Astrocyte (in vitro differentiated cells and primary cell): Measurements from ENCODE around the gene CAMKMT. TPM values are rescaled to one million over a fixed set of nuclear protein-coding genes. Genes with fewer than 3 reads are reported as not detected.

Experiments
- DNase-seq: peaks from one replicate; pipeline ENCODE4 v3.0.0-alpha.2; 2010; ENCODE audit warnings: low read depth
- FAIRE-seq: peaks from 2 replicates; lab custom pipeline; 2011; peaks lifted over from hg19 to GRCh38; lab: Jason Lieb, UNC
- H2AFZ ChIP-seq: 2 replicates; pipeline ENCODE4 v1.6.0; 2012; ENCODE audit warnings: low read depth, low read length, inconsistent platforms
- H3K27ac ChIP-seq: 2 replicates; pipeline ENCODE4 v1.5.1; 2011; ENCODE audit warnings: low read depth, low read length, inconsistent platforms
- H3K27me3 ChIP-seq: 2 replicates; pipeline ENCODE4 v1.6.0; 2011; ENCODE audit warnings: low read length, inconsistent platforms; ENCODE audit not compliant: insufficient read depth
- H3K36me3 ChIP-seq: 2 replicates; pipeline ENCODE4 v1.5.1; 2011; ENCODE audit warnings: low read length, inconsistent platforms; ENCODE audit not compliant: insufficient read depth
- H3K4me1 ChIP-seq: 2 replicates; pipeline ENCODE4 v1.5.1; 2011; ENCODE audit warnings: low read length, inconsistent platforms; ENCODE audit not compliant: insufficient read depth
- H3K4me2 ChIP-seq: 2 replicates; pipeline ENCODE4 v1.6.0; 2012; ENCODE audit warnings: low read length, inconsistent platforms
- H3K4me3 ChIP-seq: 2 replicates; pipeline ENCODE4 v1.5.1; 2011; ENCODE audit warnings: low read depth, mild to moderate bottlenecking, low read length, inconsistent platforms; ENCODE audit not compliant: insufficient read depth
- H3K79me2 ChIP-seq: 2 replicates; pipeline ENCODE4 v1.6.0; 2012; ENCODE audit warnings: mild to moderate bottlenecking, low read length, inconsistent platforms; ENCODE audit not compliant: insufficient read depth
- H3K9ac ChIP-seq: 2 replicates; pipeline ENCODE4 v1.6.0; 2012; ENCODE audit warnings: mild to moderate bottlenecking, low read length, inconsistent platforms
- H3K9me3 ChIP-seq: 2 replicates; pipeline ENCODE4 v1.5.1; 2012; ENCODE audit warnings: low read depth, mild to moderate bottlenecking, low read length, inconsistent platforms; ENCODE audit not compliant: insufficient read depth
- H4K20me1 ChIP-seq: 2 replicates; pipeline ENCODE4 v1.6.0; 2012; ENCODE audit warnings: low read length, inconsistent platforms; ENCODE audit not compliant: insufficient read depth
- H3K27ac Mint-ChIP-seq: one replicate; pipeline ENCODE4 v1.8.0; 2021; ENCODE audit warnings: mild to moderate bottlenecking, mixed read lengths; ENCODE audit not compliant: unreplicated experiment
- H3K27me3 Mint-ChIP-seq: one replicate; pipeline ENCODE4 v1.8.0; 2021; ENCODE audit warnings: low read depth, mixed read lengths; ENCODE audit not compliant: unreplicated experiment
- H3K36me3 Mint-ChIP-seq: one replicate; pipeline ENCODE4 v1.8.0; 2021; ENCODE audit warnings: low read depth, mixed read lengths; ENCODE audit not compliant: unreplicated experiment
- H3K4me1 Mint-ChIP-seq: one replicate; pipeline ENCODE4 v1.8.0; 2021; ENCODE audit warnings: low read depth, mixed read lengths; ENCODE audit not compliant: unreplicated experiment
- H3K4me3 Mint-ChIP-seq: one replicate; pipeline ENCODE4 v1.8.0; 2021; ENCODE audit warnings: mild to moderate bottlenecking, moderate library complexity, mixed read lengths; ENCODE audit not compliant: unreplicated experiment
- H3K9me3 Mint-ChIP-seq: one replicate; pipeline ENCODE4 v1.8.0; 2021; ENCODE audit warnings: mild to moderate bottlenecking, mixed read lengths; ENCODE audit not compliant: unreplicated experiment
- CTCF ChIP-seq: IDR thresholded peaks from 2 replicates; pipeline ENCODE4 v1.5.1; 2011; ENCODE audit warnings: low read depth, mild to moderate bottlenecking, inconsistent platforms, low read length, moderate library complexity; ENCODE audit not compliant: insufficient read depth
- EZH2 ChIP-seq: IDR thresholded peaks from 2 replicates; pipeline ENCODE4 v1.6.1; 2012; ENCODE audit warnings: mild to moderate bottlenecking, low read length, inconsistent platforms; ENCODE audit not compliant: insufficient read depth
- total RNA-seq: library from RNA; stranded (reverse); gene quantifications from 2 replicates; pipeline ENCODE4 v1.2.1, GENCODE V29; 2021

Gene CAMKMT
- total RNA-seq, 1 donor from 2014 or later = 9.3 TPM

- Mint-ChIP-seq H3K4me3 (no peak overlapping the region), H3K9me3 (peaks cover 3% of the 10 kb centered on the region), H3K27ac (no peak overlapping the region), H3K36me3 (no peaks in the 10 kb centered on the region), H3K4me1 (peaks cover 4% of the 10 kb centered on the region), H3K27me3 (no peaks in the 10 kb centered on the region)
- Histone ChIP-seq H3K9me3 (no peaks in the 10 kb centered on the region), H3K4me1 (no peaks in the 10 kb centered on the region), H3K4me3 (no peak overlapping the region), H2AFZ (no peak overlapping the region), H4K20me1 (no peaks in the 10 kb centered on the region), H3K27me3 (no peaks in the 10 kb centered on the region), H3K9ac (no peak overlapping the region), H3K36me3 (no peaks in the 10 kb centered on the region), H3K4me2 (no peak overlapping the region), H3K79me2 (no peaks in the 10 kb centered on the region), H3K27ac (no peak overlapping the region)
- no peak for DNase-seq
- no peak for FAIRE-seq
- no peak for TF ChIP-seq CTCF
- no peak for TF ChIP-seq EZH2
Observed at GRCh38 chr2:44642123-44642857, 280.5 kb downstream of the CAMKMT start.

GRCh38 chr2:44645937-44646336 is 284.2 kb downstream of the CAMKMT start:
- Mint-ChIP-seq H3K27me3 (no peaks in the 10 kb centered on the region), H3K9me3 (peaks cover 3% of the 10 kb centered on the region), H3K4me1 (peaks cover 4% of the 10 kb centered on the region), H3K27ac (no peak overlapping the region), H3K4me3 (no peak overlapping the region), H3K36me3 (no peaks in the 10 kb centered on the region)
- Histone ChIP-seq H3K4me1 (no peaks in the 10 kb centered on the region), H3K4me2 (no peak overlapping the region), H3K79me2 (no peaks in the 10 kb centered on the region), H3K9me3 (no peaks in the 10 kb centered on the region), H3K36me3 (no peaks in the 10 kb centered on the region), H3K4me3 (no peak overlapping the region), H3K27ac (no peak overlapping the region), H3K27me3 (no peaks in the 10 kb centered on the region), H2AFZ (no peak overlapping the region), H3K9ac (no peak overlapping the region), H4K20me1 (no peaks in the 10 kb centered on the region)
- TF ChIP-seq CTCF (no peak), EZH2 (no peak)
- FAIRE-seq (no peak), DNase-seq (no peak)

- Mint-ChIP-seq H3K27ac (no peak overlapping the region), H3K9me3 (peaks cover 3% of the 10 kb centered on the region), H3K4me1 (peaks cover 4% of the 10 kb centered on the region), H3K36me3 (no peaks in the 10 kb centered on the region), H3K4me3 (no peak overlapping the region), H3K27me3 (no peaks in the 10 kb centered on the region)
- H3K27ac ChIP-seq = no peak overlapping the region
- FAIRE-seq (no peak), DNase-seq (no peak)
- TF ChIP-seq CTCF (no peak), EZH2 (no peak)
- no peaks in the 10 kb centered on the region for H3K27me3 ChIP-seq
- H3K4me2 ChIP-seq = no peak overlapping the region
- no peaks in the 10 kb centered on the region for H3K9me3 ChIP-seq
- H3K4me3 ChIP-seq = no peak overlapping the region
- H2AFZ ChIP-seq = no peak overlapping the region
- no peaks in the 10 kb centered on the region for H3K4me1 ChIP-seq
- H4K20me1 ChIP-seq = no peaks in the 10 kb centered on the region
- no peak overlapping the region for H3K9ac ChIP-seq
- H3K79me2 ChIP-seq = no peaks in the 10 kb centered on the region
- no peaks in the 10 kb centered on the region for H3K36me3 ChIP-seq
Observed at GRCh38 chr2:44649381-44649780, 287.6 kb downstream of the CAMKMT start.
